D721Med (cell line): ENCODE results near the gene ZNF511.

Experiments
- DNase-seq: peaks from one replicate; pipeline ENCODE4 v3.0.0; 2011; ENCODE audit warnings: low spot score; ENCODE audit not compliant: insufficient read length
- FAIRE-seq: peaks from 2 replicates; lab custom pipeline; 2011; peaks lifted over from hg19 to GRCh38; lab: Jason Lieb, UNC
- TF ChIP-seq, protein P1 (sequence below): IDR thresholded peaks from 2 replicates; pipeline ENCODE4 v1.5.1; 2012; ENCODE audit warnings: mild to moderate bottlenecking, control low read depth; ENCODE audit not compliant: insufficient read depth; ENCODE audit errors: missing control alignments

The ZNF511 gene

DNA sequence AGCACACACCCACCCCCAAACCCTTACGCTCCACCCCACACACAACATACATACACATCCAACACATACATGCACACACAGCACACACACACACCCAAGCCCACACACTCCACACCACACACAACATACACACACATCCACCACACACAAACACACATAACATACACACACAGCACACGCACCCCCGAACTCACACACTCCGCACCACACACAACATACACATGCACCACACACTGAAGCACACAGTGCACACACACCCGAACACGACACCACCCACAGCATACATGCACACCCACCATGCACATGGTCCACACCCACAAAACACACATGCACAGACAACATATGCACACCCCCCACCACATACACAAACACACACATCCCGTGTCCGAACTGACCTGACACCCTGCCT is 40.5 kb downstream of the ZNF511 start:
- DNase-seq (no peak), FAIRE-seq (no peak)
- TF ChIP-seq, protein P1, sequence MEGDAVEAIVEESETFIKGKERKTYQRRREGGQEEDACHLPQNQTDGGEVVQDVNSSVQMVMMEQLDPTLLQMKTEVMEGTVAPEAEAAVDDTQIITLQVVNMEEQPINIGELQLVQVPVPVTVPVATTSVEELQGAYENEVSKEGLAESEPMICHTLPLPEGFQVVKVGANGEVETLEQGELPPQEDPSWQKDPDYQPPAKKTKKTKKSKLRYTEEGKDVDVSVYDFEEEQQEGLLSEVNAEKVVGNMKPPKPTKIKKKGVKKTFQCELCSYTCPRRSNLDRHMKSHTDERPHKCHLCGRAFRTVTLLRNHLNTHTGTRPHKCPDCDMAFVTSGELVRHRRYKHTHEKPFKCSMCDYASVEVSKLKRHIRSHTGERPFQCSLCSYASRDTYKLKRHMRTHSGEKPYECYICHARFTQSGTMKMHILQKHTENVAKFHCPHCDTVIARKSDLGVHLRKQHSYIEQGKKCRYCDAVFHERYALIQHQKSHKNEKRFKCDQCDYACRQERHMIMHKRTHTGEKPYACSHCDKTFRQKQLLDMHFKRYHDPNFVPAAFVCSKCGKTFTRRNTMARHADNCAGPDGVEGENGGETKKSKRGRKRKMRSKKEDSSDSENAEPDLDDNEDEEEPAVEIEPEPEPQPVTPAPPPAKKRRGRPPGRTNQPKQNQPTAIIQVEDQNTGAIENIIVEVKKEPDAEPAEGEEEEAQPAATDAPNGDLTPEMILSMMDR, result no peak

DNA sequence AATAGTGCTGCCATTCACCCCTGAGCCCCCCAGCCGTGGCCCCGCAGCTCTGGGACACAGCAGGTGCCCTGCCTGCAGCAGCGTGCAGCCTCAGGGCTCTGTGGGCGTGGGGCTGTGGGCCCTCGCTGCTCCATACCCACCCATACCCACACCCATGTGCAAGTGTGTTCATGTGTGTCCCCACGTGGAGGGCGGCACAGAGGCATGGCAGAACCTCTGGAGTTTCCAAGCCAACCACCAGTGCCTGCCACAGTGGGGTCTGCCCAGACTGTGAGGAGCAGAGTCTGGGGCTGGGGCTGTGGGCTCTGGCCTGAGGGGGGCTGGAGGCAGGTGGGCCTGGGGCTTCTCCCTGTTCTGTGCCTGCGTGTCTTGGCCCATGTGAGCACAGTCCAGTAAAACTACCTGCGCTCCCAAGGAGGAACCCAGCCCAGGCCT is 40.9 kb downstream of the ZNF511 start:
- FAIRE-seq (no peak), DNase-seq (no peak)
- TF ChIP-seq, protein P1, result no peak

DNA sequence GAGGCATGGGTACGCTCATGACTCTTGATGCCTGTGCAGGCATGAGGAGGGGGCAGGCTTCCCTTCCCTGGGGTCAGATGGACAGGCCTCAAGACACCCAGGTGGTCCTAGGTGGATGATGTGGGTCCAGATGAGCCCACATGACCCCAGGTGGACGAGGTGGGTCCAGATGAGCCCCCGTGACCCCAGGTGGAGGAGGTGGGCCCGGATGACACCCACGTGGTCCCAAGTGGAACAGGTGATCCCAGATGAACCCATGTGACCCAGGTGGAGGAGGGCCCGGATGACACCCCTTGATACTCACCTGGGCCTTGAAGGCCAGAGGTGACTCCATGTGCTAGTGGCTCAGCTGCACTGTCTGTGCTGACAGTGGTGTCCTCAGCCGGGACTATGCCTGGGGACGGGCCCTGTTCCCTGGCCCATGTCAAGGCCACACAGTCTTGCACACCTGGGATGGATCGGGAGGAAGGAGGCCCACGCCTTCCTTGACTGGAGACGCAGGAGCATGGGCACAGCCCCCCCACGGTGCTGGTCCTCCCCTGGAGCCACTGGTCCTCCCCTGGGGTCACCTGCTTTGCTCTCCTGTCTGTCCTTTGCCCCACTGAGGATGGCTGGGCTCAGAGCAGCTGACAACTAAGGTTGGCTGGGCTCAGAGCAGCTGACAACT is 41.7 kb downstream of the ZNF511 start:
- FAIRE-seq (no peak), DNase-seq (no peak)
- TF ChIP-seq, protein P1, result no peak

DNA sequence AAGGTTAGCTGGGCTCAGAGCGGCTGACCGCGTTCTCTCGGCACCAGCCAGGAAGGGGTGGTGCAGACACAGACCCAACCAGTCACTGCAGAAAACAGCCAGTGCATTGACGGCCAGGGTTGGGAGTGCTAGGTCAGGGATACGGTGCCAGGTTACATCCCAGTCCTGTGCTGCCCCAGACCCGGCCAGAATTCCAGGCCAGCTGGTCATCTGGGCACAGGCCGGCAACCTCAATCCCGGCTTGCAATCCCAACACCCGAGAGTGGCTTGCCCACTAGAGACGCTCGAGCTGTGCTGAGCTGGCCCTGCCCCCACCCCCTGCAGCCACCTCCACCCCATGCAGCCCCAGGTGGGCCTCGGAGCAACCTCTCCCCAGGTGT is 42.2 kb downstream of the ZNF511 start:
- TF ChIP-seq, protein P1, result no peak
- FAIRE-seq (no peak), DNase-seq (no peak)

DNA sequence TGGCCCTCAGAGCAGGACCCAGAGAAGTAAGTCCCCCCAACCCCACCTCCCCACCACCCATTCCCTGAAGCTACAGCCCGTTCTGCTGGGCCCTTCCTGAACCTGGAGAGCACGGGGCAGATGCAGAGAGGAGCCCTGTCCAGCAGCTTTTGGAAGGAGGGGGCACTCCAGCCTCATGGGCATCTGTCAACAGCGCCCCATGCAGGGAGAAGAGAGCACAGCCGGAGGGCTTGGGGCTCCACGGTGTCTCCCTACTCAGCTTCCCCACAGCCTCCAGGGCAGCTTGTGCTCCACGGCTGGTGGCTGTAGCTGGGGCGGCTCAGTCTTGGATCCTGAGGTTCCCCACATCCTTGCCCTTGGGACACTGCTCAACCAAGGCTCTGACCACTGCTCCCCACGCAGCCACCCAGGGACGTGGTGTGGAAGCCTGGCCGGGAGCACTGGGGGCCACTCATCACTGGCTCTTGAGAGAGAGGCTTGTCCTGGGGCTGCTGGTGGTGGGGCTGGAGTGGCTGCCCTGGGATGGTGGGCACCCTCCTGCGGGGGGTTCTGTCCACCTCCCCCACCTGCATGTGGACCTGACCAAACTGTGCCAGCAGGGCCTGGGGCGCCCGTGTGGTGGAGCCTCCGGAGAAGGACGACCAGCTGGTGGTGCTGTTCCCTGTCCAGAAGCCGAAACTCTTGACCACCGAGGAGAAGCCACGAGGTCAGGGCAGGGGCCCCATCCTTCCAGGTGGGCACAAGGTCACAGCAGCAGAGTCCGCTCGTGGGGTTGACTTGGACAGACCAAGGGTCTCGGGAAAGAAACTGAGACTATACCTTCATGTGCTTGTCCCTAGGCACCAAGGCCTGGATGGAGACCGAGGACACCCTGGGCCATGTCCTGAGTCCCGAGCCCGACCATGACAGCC is 42.9 kb downstream of the ZNF511 start:
- FAIRE-seq, result no peak
- TF ChIP-seq, protein P1, result no peak
- no peak for DNase-seq

DNA sequence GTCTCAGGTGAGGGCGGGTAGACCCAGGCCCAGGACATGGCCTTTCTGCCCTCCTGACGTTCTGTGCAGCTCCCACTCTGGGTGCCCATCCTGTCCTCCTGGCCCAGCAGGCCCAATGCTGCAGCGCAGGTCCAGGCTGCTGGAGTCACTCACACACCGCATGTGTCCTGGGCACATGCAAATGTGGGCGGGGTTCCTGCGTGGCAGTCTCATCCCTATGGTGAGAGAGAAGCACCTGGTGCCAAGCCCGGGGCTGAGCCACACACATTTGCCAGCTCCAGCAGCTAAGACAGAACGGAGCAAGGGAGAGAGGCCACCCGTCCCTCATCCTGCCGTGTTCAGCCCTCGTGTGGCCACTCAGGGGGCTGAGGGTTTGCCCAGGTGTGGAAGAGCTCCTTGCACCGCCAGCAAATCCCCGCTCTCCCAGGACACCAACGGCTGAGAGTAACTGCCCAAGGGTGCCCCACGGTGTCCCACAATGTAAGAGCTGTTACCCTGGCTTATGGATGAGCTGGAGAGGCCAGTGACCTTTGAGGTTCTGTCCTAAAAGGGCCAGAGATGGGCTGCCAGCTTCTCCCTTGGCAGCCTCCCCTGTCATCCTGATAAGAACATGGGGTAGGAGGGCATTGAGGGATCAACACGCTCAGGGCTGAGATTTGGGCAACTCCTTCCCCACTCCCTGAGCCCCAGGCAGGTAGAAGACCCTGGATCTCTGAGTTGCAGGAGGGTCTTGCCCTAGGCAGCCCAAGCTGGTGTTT is 44.7 kb downstream of the ZNF511 start:
- TF ChIP-seq, protein P1, result no peak
- DNase-seq, result no peak
- no peak for FAIRE-seq
